ENCODE results near the gene BCAR1.

DNA sequence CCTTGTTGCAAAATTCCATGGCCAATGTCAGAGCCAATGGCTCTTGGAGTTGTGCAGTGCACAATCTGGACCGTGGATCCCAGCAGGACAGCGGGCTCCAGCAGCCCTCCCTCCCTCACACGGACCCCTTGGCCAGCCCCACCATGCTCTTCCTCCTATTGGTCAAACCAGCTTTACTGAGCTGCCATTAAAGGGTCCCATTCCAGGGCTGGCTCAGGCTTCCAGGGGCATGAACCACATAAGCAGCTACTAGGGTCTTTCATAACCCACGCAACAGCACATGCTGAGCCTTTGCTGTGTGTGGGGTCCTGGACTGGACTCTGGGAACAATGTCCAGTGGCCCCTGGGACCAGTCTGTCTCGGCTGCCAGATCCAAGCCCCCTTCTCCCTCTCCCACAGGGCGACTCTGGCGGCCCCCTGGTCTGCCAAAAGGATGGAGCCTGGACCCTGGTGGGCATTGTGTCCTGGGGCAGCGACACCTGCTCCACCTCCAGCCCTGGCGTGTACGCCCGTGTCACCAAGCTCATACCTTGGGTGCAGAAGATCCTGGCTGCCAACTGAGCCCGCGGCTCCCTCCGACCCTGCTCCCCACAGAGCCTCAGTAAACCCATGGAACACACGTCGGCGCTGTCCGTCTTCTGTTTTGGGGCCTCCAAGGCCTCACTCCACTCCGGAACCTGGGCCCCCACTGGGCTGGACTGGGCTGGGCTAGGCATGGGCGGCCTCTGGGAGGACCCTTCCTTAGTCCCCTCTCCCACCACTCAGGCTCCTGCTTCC is 26.9 kb downstream of the BCAR1 start:
- TF ChIP-seq, protein P1, sequence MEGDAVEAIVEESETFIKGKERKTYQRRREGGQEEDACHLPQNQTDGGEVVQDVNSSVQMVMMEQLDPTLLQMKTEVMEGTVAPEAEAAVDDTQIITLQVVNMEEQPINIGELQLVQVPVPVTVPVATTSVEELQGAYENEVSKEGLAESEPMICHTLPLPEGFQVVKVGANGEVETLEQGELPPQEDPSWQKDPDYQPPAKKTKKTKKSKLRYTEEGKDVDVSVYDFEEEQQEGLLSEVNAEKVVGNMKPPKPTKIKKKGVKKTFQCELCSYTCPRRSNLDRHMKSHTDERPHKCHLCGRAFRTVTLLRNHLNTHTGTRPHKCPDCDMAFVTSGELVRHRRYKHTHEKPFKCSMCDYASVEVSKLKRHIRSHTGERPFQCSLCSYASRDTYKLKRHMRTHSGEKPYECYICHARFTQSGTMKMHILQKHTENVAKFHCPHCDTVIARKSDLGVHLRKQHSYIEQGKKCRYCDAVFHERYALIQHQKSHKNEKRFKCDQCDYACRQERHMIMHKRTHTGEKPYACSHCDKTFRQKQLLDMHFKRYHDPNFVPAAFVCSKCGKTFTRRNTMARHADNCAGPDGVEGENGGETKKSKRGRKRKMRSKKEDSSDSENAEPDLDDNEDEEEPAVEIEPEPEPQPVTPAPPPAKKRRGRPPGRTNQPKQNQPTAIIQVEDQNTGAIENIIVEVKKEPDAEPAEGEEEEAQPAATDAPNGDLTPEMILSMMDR (IDR thresholded peaks at IDR 0.05), result no peak
- TF ChIP-seq POLR2A (IDR thresholded peaks at IDR 0.05), result no peak
